H1 (cell line): Measurements from ENCODE around the gene OR1K1. TPM values are rescaled to one million over a fixed set of nuclear protein-coding genes. Genes with fewer than 3 reads are reported as not detected.

Source experiments
- SUZ12 ChIP-seq: fragments of 200-600 bp; sonication (generic); IDR thresholded peaks from 2 replicates; pipeline ENCODE4 v1.6.1; 2012; ENCODE audit warnings: mild to moderate bottlenecking, inconsistent platforms, low read length, moderate library complexity, mixed read lengths
- polyA plus RNA-seq, 7 experiments: library from polyadenylated mRNA; depleted of rRNA in 3 of 7; stranded (reverse) in 5 of 7; unstranded in 2 of 7; fragments of >200 nt in 5 of 7; fragments of 200-250 nt in 2 of 7; gene quantifications; 1 replicate in 5 of 7; 2 replicates in 1 of 7; 4 replicates in 1 of 7; pipeline versions ENCODE4 v1.2.1 to v1.2.3, GENCODE V29; 2011 to 2013; ENCODE audit warnings: missing spikeins in 2 of 7, mixed read lengths in 2 of 7
- total RNA-seq: library from RNA; stranded (reverse); fragmentation: NEBNext Ultra II Directional; extraction: Animal tissue kit (Norgen Biotek cat#: 25700); gene quantifications from 2 replicates; pipeline ENCODE4 v1.2.1, GENCODE V29; 2021
- TF ChIP-seq, protein P1 (sequence below), 3 experiments: IDR thresholded peaks; 1 replicate in 2 of 3; 2 replicates in 1 of 3; pipeline versions ENCODE4 v1.5.1 to v1.6.1; 2011; ENCODE audit warnings: low read length in 3 of 3, mild to moderate bottlenecking in 3 of 3, inconsistent platforms in 2 of 3, low read depth in 1 of 3, moderate library complexity in 1 of 3; ENCODE audit not compliant: insufficient read depth in 1 of 3; ENCODE audit errors: control extremely low read depth in 1 of 3

OR1K1 gene
- total and polyA plus RNA-seq, 2 of the 8 experiments (the other 6 are each of a cell fraction or from before 2014, with no cell fraction given), result not detected

DNA sequence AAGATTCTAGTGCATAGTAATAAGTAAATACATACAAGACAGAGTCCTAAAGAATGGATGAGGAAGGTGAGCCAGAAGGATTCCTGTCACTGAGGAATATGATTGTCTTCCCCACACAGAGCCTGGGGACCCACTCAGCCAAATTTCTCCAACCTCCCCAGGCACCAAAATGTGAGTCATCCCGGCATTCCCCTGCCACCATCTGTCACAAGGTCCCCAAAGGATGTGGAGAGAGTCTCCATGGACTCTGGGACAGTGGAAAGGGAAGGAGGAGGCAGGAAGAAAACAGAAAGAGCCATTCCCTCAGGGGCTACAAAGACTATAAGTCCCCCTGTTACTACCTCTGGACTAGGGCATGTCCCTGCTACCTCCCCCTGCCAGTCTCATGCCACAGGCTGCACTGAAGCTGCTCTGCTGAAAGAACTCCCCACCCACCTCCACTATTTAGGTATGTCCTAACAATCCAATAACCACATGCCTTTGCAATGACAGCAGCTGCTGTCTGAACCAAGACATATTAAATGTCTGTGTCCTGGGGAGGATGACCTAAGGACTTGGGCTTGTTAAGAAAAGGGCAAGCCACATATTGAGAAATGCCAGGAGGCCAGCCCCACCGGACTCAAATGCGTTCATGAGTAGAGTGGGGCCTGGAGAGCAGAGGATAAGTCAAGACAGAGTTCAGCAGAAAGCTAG is 21.8 kb upstream of the OR1K1 start (continued):
- TF ChIP-seq, protein P1, sequence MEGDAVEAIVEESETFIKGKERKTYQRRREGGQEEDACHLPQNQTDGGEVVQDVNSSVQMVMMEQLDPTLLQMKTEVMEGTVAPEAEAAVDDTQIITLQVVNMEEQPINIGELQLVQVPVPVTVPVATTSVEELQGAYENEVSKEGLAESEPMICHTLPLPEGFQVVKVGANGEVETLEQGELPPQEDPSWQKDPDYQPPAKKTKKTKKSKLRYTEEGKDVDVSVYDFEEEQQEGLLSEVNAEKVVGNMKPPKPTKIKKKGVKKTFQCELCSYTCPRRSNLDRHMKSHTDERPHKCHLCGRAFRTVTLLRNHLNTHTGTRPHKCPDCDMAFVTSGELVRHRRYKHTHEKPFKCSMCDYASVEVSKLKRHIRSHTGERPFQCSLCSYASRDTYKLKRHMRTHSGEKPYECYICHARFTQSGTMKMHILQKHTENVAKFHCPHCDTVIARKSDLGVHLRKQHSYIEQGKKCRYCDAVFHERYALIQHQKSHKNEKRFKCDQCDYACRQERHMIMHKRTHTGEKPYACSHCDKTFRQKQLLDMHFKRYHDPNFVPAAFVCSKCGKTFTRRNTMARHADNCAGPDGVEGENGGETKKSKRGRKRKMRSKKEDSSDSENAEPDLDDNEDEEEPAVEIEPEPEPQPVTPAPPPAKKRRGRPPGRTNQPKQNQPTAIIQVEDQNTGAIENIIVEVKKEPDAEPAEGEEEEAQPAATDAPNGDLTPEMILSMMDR (IDR thresholded peaks at IDR 0.05; ENCODE audit: control extremely low read depth in 1 of 3, insufficient read depth in 1 of 3, low read depth in 1 of 3, low read length in 3 of 3), result no peak
- no peak for TF ChIP-seq SUZ12
